NCI-H2196 treated with DMSO at 0.1 percent for 48 hours (cell line): Measurements from ENCODE around the gene ARFGEF3.
"Not testable (repeated sequence)": the region's sequence is repeated elsewhere in the genome, so short reads cannot be mapped to it uniquely, and the experiment has no call there.

Source experiments
- DNase-seq: peaks from one replicate; lab custom pipeline; 2025; ENCODE audit not compliant: unreplicated experiment; lab: John Stamatoyannopoulos, UW

The ARFGEF3 gene

GRCh38 chr6:138267971-138268895, 106.5 kb downstream of the ARFGEF3 start:
- DNase-seq, result no peak

GRCh38 chr6:138271451-138271850, 109.7 kb downstream of the ARFGEF3 start:
- DNase-seq, result no peak

GRCh38 chr6:138272533-138273315, 111.0 kb downstream of the ARFGEF3 start:
- no peak for DNase-seq

- no peak for DNase-seq
Observed at GRCh38 chr6:138275976-138276375, 114.2 kb downstream of the ARFGEF3 start.

GRCh38 chr6:138277835-138278234, 116.1 kb downstream of the ARFGEF3 start:
- DNase-seq, result no peak

GRCh38 chr6:138278326-138278725, 116.6 kb downstream of the ARFGEF3 start:
- DNase-seq, result peak; percentile 15

GRCh38 chr6:138285800-138286199, 124.1 kb downstream of the ARFGEF3 start:
- DNase-seq, result no peak

GRCh38 chr6:138286698-138287097, 125.0 kb downstream of the ARFGEF3 start:
- no peak for DNase-seq

GRCh38 chr6:138287144-138287955, 125.6 kb downstream of the ARFGEF3 start:
- peak; percentile 30 for DNase-seq

- not testable (repeated sequence) for DNase-seq
Observed at GRCh38 chr6:138288428-138289085, 126.8 kb downstream of the ARFGEF3 start.

- DNase-seq, result no peak
Observed at GRCh38 chr6:138289739-138290138, 128.0 kb downstream of the ARFGEF3 start.

GRCh38 chr6:138290423-138290962, 128.8 kb downstream of the ARFGEF3 start:
- DNase-seq, result no peak

GRCh38 chr6:138291036-138291848, 129.5 kb downstream of the ARFGEF3 start:
- no peak for DNase-seq

- no peak for DNase-seq
Observed at GRCh38 chr6:138291849-138292181, 130.1 kb downstream of the ARFGEF3 start.

GRCh38 chr6:138292482-138292881, 130.7 kb downstream of the ARFGEF3 start:
- no peak for DNase-seq

GRCh38 chr6:138293428-138294395, 132.0 kb downstream of the ARFGEF3 start:
- DNase-seq, result no peak

- DNase-seq, result no peak
Observed at GRCh38 chr6:138296381-138296780, 134.6 kb downstream of the ARFGEF3 start.

- no peak for DNase-seq
Observed at GRCh38 chr6:138296786-138297185, 135.0 kb downstream of the ARFGEF3 start.
